ENCODE data around the gene RET. TPM values are rescaled to one million over a fixed set of nuclear protein-coding genes. Genes with fewer than 3 reads are reported as not detected.
A peak's percentile ranks its signal among the peaks of the same experiment; 100 is the strongest.

Gene RET
- total RNA-seq, 4 donors from 2014 or later, result 1.4 to 3.9 (median 1.8) TPM

- no peak for TF ChIP-seq EP300 (IDR thresholded peaks at IDR 0.05)
- no peak for TF ChIP-seq POLR2AphosphoS5 (IDR thresholded peaks at IDR 0.05)
- TF ChIP-seq, protein P1, sequence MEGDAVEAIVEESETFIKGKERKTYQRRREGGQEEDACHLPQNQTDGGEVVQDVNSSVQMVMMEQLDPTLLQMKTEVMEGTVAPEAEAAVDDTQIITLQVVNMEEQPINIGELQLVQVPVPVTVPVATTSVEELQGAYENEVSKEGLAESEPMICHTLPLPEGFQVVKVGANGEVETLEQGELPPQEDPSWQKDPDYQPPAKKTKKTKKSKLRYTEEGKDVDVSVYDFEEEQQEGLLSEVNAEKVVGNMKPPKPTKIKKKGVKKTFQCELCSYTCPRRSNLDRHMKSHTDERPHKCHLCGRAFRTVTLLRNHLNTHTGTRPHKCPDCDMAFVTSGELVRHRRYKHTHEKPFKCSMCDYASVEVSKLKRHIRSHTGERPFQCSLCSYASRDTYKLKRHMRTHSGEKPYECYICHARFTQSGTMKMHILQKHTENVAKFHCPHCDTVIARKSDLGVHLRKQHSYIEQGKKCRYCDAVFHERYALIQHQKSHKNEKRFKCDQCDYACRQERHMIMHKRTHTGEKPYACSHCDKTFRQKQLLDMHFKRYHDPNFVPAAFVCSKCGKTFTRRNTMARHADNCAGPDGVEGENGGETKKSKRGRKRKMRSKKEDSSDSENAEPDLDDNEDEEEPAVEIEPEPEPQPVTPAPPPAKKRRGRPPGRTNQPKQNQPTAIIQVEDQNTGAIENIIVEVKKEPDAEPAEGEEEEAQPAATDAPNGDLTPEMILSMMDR (IDR thresholded peaks at IDR 0.05), result no peak
- no peak for TF ChIP-seq POLR2A (IDR thresholded peaks at IDR 0.05)
- Histone ChIP-seq H3K4me1 (peaks cover 0 to 20% (median 8%) of the 10 kb centered on the region in 3 donors), H3K36me3 (peaks cover 0 to 33% of the 10 kb centered on the region in 2 donors), H3K27me3 (no peaks in the 10 kb centered on the region), H3K27ac (no peak overlapping the region), H3K4me3 (no peak overlapping the region), H3K9me3 (no peaks in the 10 kb centered on the region)
- ATAC-seq, result no peak
- 92% methylated on average over 1 of the region's 1 CpG; no CpG with 5 or more reads in 1 of the 2 donors for WGBS, 2 donors (ENCODE audit: low coverage in 1 of 2)
Observed at GRCh38 chr10:43162604-43163003, 85.7 kb downstream of the RET start.

GRCh38 chr10:43166207-43166879 lies 89.5 kb downstream of the RET start:
- Histone ChIP-seq H3K9me3 (no peaks in the 10 kb centered on the region), H3K4me3 (no peak overlapping the region), H3K4me1 (peaks cover 0 to 2% (median 0%) of the 10 kb centered on the region in 3 donors), H3K27ac (no peak overlapping the region), H3K36me3 (peaks cover 0 to 60% of the 10 kb centered on the region in 2 donors), H3K27me3 (no peaks in the 10 kb centered on the region)
- WGBS, 2 donors (ENCODE audit: low coverage in 1 of 2), result 64 to 70% methylated on average over 6 of the region's 6 CpGs
- no peak for ATAC-seq
- TF ChIP-seq POLR2A (IDR thresholded peaks at IDR 0.05) (no peak), EP300 (IDR thresholded peaks at IDR 0.05) (no peak), POLR2AphosphoS5 (IDR thresholded peaks at IDR 0.05) (no peak)
- TF ChIP-seq, protein P1 (IDR thresholded peaks at IDR 0.05), result no peak

GRCh38 chr10:43166880-43167497 lies 90.1 kb downstream of the RET start:
- TF ChIP-seq, protein P1 (IDR thresholded peaks at IDR 0.05), result no peak
- no peak for TF ChIP-seq POLR2A (IDR thresholded peaks at IDR 0.05)
- no peak for TF ChIP-seq POLR2AphosphoS5 (IDR thresholded peaks at IDR 0.05)
- ATAC-seq, result no peak
- Histone ChIP-seq H3K4me1 (peaks cover 0 to 7% (median 0%) of the 10 kb centered on the region in 3 donors), H3K4me3 (no peak overlapping the region), H3K9me3 (no peaks in the 10 kb centered on the region), H3K36me3 (peaks cover 0 to 60% of the 10 kb centered on the region in 2 donors), H3K27me3 (no peaks in the 10 kb centered on the region), H3K27ac (no peak overlapping the region)

- TF ChIP-seq POLR2AphosphoS5 (IDR thresholded peaks at IDR 0.05), result no peak
- TF ChIP-seq POLR2A (IDR thresholded peaks at IDR 0.05), result no peak
- no peak for TF ChIP-seq EP300 (IDR thresholded peaks at IDR 0.05)
- TF ChIP-seq, protein P1 (IDR thresholded peaks at IDR 0.05), result no peak
- Histone ChIP-seq H3K4me3 (no peak overlapping the region), H3K27me3 (no peaks in the 10 kb centered on the region), H3K9me3 (no peaks in the 10 kb centered on the region), H3K27ac (no peak overlapping the region), H3K4me1 (peaks cover 0 to 12% (median 4%) of the 10 kb centered on the region in 3 donors), H3K36me3 (peaks cover 0 to 60% of the 10 kb centered on the region in 2 donors)
- 93% methylated on average over 2 of the region's 2 CpGs; no CpG with 5 or more reads in 1 of the 2 donors for WGBS, 2 donors (ENCODE audit: low coverage in 1 of 2)
- no peak for ATAC-seq
Observed at GRCh38 chr10:43167498-43167889, 90.6 kb downstream of the RET start.

DNA sequence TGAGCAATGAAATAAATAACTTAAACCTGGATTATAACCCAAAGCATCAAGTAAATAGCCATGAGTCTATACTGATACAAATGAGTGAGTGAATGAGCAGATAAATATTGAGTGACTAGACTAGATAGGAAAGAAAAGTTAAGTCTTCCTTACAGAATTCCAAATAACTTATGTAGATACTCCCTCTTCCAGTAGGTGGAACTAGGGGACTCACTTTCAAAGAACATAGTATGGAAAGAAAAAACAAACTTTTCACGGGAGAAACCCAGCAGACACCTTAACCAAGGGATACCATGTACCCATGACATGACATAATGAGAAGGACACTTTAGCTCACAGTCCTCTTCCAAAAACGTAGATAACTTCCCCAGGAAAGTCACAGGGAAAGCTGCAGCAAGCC lies 93.6 kb downstream of the RET start:
- peaks cover 0 to 73% of the 10 kb centered on the region in 2 donors for H3K36me3 ChIP-seq
- no peaks in the 10 kb centered on the region for H3K27me3 ChIP-seq
- H3K4me1 ChIP-seq, result peaks cover 0 to 22% (median 6%) of the 10 kb centered on the region in 3 donors
- H3K9me3 ChIP-seq, result no peaks in the 10 kb centered on the region
- no peak for TF ChIP-seq EP300 (IDR thresholded peaks at IDR 0.05)
- no peak for TF ChIP-seq POLR2AphosphoS5 (IDR thresholded peaks at IDR 0.05)
- no peak for TF ChIP-seq POLR2A (IDR thresholded peaks at IDR 0.05)
- TF ChIP-seq, protein P1 (IDR thresholded peaks at IDR 0.05), result no peak
- 59 to 67% methylated on average over 2 of the region's 2 CpGs for WGBS, 2 donors (ENCODE audit: low coverage in 1 of 2)
- peak overlapping the region in 3 of 4 donors; percentile 67 to 81 (median 74) for H3K27ac ChIP-seq
- ATAC-seq, result no peak
- no peak overlapping the region for H3K4me3 ChIP-seq
